Kidney (tissue), 14 donors: ENCODE data around the gene GAB2. TPM values are rescaled to one million over a fixed set of nuclear protein-coding genes. Genes with fewer than 3 reads are reported as not detected.

Experiments used
- DNase-seq, 5 donors: peaks; one replicate each; pipeline ENCODE4 v3.0.0-alpha.2; 2013 to 2020
- FAIRE-seq: peaks from 2 replicates; lab custom pipeline; 2012; peaks lifted over from hg19 to GRCh38; lab: Jason Lieb, UNC
- H3K27ac ChIP-seq, 2 donors: one replicate each; pipeline ENCODE4 v1.7.0; 2013; ENCODE audit warnings: low read depth in 2 of 2, low read length in 2 of 2, inconsistent platforms in 1 of 2
- H3K27me3 ChIP-seq: one replicate; pipeline ENCODE4 v1.7.1; 2013; ENCODE audit warnings: low read length, inconsistent platforms; ENCODE audit not compliant: control insufficient read depth, insufficient read depth
- H3K36me3 ChIP-seq, 3 donors: one replicate each; pipeline versions ENCODE4 v1.7.0 to v1.7.1; 2013; ENCODE audit warnings: low read length in 3 of 3, control low read depth in 1 of 3, inconsistent platforms in 1 of 3; ENCODE audit not compliant: insufficient read depth in 3 of 3, control insufficient read depth in 2 of 3
- H3K4me1 ChIP-seq, 3 donors: one replicate each; pipeline versions ENCODE4 v1.7.0 to v1.7.1; 2013; ENCODE audit warnings: low read length in 3 of 3, inconsistent platforms in 1 of 3, low read depth in 1 of 3; ENCODE audit not compliant: control insufficient read depth in 2 of 3, insufficient read depth in 2 of 3
- H3K4me3 ChIP-seq, 3 donors: one replicate each; pipeline versions ENCODE4 v1.7.0 to v1.8.1; 2013; ENCODE audit warnings: low read length in 3 of 3, control low read depth in 1 of 3, inconsistent platforms in 1 of 3
- H3K9ac ChIP-seq, 3 donors: one replicate each; pipeline versions ENCODE4 v1.7.0 to v1.7.1; 2013; ENCODE audit warnings: low read length in 3 of 3, control low read depth in 1 of 3, inconsistent platforms in 1 of 3
- H3K9me3 ChIP-seq, 3 donors: one replicate each; pipeline versions ENCODE4 v1.7.0 to v1.7.1; 2013; ENCODE audit warnings: low read length in 3 of 3, control low read depth in 1 of 3, inconsistent platforms in 1 of 3; ENCODE audit not compliant: control insufficient read depth in 2 of 3, insufficient read depth in 1 of 3
- intact Hi-C: fragments of 100-400 bp; cut with DNase I; formaldehyde crosslinking; loops from one replicate; pipeline ENCODE4 v1.11.1; 2022
- polyA plus RNA-seq: library from polyadenylated mRNA; stranded (reverse); fragments of 350-450 nt; fragmentation: Illumina TruSeq; extraction: RNeasy Lipid Tissue Mini Kit (QIAGEN cat#74804); gene quantifications from one replicate; pipeline ENCODE4 v1.2.3, GENCODE V29; 2014; ENCODE audit warnings: low read depth, low replicate concordance; ENCODE audit not compliant: insufficient read depth
- total RNA-seq: library from RNA; stranded (reverse); fragmentation: NEBNext Ultra II Directional; extraction: Animal tissue kit (Norgen Biotek cat#: 25700); gene quantifications from one replicate; pipeline ENCODE4 v1.2.1, GENCODE V29; 2021
- TF ChIP-seq, protein P1 (sequence below): IDR thresholded peaks from 3 replicates; pipeline ENCODE4 v1.5.1; 2012; ENCODE audit warnings: mild to moderate bottlenecking, moderate library complexity, borderline replicate concordance; ENCODE audit not compliant: insufficient read depth; ENCODE audit errors: extremely low read depth
- donor health status: control.
- donor health status: control.
- donor health status: control.
- donor health status: control.
- donor health status: control.
- donor health status: DM: yes; HTN: yes; CAD: no.
- donor health status: Normal renal cell carcinoma (clear cell type).

Gene GAB2
- total and polyA plus RNA-seq, 2 donors from 2014 or later = 3.3 to 23.6 TPM

DNA sequence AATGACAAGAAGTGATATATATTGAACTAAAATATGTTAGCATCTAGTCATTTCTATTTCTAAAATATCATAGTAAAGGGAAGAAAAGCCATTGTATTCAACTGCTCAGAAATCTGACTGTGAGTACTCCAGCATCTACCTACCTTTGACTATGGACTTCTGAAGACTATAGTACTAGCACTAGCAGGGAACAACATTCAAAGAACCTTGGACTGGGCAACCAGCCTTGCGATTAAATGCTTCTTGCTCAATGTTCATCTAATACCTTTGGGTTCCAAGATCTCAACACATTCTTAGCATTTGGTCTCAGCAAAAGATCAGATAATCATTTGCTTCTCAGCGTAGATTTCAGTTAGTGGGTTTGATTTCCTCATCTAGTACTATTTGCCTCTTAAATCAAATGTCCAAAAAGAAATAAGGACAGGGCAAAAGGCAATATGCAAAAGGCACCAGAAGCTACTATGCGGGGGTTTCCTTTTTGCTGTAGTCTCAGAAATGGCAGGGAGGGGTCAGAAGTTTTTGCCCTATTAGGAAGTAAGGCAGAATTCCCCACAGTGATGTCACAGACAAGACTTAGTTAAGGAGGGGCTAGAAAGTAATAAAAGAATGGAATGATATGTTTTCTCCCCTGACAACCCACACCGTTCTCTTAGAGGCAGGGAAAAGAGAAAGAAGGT lies 80.6 kb downstream of the GAB2 start:
- Histone ChIP-seq H3K27ac (no peak overlapping the region), H3K9me3 (no peaks in the 10 kb centered on the region), H3K9ac (no peak overlapping the region), H3K4me1 (no peaks in the 10 kb centered on the region), H3K4me3 (no peak overlapping the region), H3K27me3 (no peaks in the 10 kb centered on the region), H3K36me3 (no peaks in the 10 kb centered on the region)
- DNase-seq (peak in 1 of 5 donors; percentile 26), FAIRE-seq (no peak)
- TF ChIP-seq, protein P1, sequence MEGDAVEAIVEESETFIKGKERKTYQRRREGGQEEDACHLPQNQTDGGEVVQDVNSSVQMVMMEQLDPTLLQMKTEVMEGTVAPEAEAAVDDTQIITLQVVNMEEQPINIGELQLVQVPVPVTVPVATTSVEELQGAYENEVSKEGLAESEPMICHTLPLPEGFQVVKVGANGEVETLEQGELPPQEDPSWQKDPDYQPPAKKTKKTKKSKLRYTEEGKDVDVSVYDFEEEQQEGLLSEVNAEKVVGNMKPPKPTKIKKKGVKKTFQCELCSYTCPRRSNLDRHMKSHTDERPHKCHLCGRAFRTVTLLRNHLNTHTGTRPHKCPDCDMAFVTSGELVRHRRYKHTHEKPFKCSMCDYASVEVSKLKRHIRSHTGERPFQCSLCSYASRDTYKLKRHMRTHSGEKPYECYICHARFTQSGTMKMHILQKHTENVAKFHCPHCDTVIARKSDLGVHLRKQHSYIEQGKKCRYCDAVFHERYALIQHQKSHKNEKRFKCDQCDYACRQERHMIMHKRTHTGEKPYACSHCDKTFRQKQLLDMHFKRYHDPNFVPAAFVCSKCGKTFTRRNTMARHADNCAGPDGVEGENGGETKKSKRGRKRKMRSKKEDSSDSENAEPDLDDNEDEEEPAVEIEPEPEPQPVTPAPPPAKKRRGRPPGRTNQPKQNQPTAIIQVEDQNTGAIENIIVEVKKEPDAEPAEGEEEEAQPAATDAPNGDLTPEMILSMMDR = no peak
- intact Hi-C loops = no loop called here

- Histone ChIP-seq H3K27me3 (no peaks in the 10 kb centered on the region), H3K4me1 (no peaks in the 10 kb centered on the region), H3K9ac (no peak overlapping the region), H3K9me3 (no peaks in the 10 kb centered on the region), H3K36me3 (no peaks in the 10 kb centered on the region), H3K27ac (no peak overlapping the region), H3K4me3 (no peak overlapping the region)
- intact Hi-C loops = no loop called here
- no peak for FAIRE-seq
- TF ChIP-seq, protein P1 = no peak
- DNase-seq = no peak
Observed at GRCh38 chr11:78334109-78334508, 83.5 kb downstream of the GAB2 start.

- Histone ChIP-seq H3K27me3 (no peaks in the 10 kb centered on the region), H3K9me3 (no peaks in the 10 kb centered on the region), H3K4me1 (no peaks in the 10 kb centered on the region), H3K27ac (no peak overlapping the region), H3K36me3 (no peaks in the 10 kb centered on the region), H3K4me3 (no peak overlapping the region), H3K9ac (no peak overlapping the region)
- TF ChIP-seq, protein P1 = no peak
- DNase-seq (no peak), FAIRE-seq (no peak)
- intact Hi-C loops = no loop called here
Observed at GRCh38 chr11:78332872-78333271, 84.7 kb downstream of the GAB2 start.
